ENCODE measurements around the gene CDK2AP2. TPM values are rescaled to one million over a fixed set of nuclear protein-coding genes. Genes with fewer than 3 reads are reported as not detected.

The CDK2AP2 gene
- total and polyA plus RNA-seq, 9 of the 15 experiments (the other 6 are each of a cell fraction or from before 2014, with no cell fraction given) = 4.4 to 47.4 (median 21.7) TPM

GRCh38 chr11:67463680-67464410, 44.1 kb downstream of the CDK2AP2 start (continued):
- TF ChIP-seq STAT6 (CRISPR knock-in tag; IDR thresholded peaks at IDR 0.05) = 0 out of 2 replicates have a peak, but pooled peaks have one; percentile 52
- peak; percentile 64 for TF ChIP-seq POLR2B (IDR thresholded peaks at IDR 0.05; ENCODE audit: low read depth, partially characterized antibody)
- TF ChIP-seq MECOM (CRISPR knock-in tag; IDR thresholded peaks at IDR 0.05) = 0 out of 2 replicates have a peak, but pooled peaks have one; percentile 68
- TF ChIP-seq CHCHD3 (CRISPR knock-in tag; IDR thresholded peaks at IDR 0.05) = no peak
- 0 out of 2 replicates have a peak, but pooled peaks have one; percentile 11 for TF ChIP-seq MYC (IDR thresholded peaks at IDR 0.05; ENCODE audit: low read depth, low read length)
- TF ChIP-seq MYC (CRISPR knock-in tag; IDR thresholded peaks at IDR 0.05; ENCODE audit: borderline replicate concordance, low read depth) = 0 out of 2 replicates have a peak, but pooled peaks have one; percentile 30
- no peak for TF ChIP-seq ZBTB7A (IDR thresholded peaks at IDR 0.05; ENCODE audit: borderline replicate concordance, control insufficient read depth, low read depth, low read length)
- no peak for TF ChIP-seq GABPA (tag; conservative IDR thresholded peaks at IDR 0.05; ENCODE audit: low read depth)
- no peak for TF ChIP-seq RAD51 (IDR thresholded peaks at IDR 0.05; ENCODE audit: borderline replicate concordance, low read depth)
- TF ChIP-seq TEAD4 (IDR thresholded peaks at IDR 0.05; ENCODE audit: low read length) = no peak
- TF ChIP-seq TEAD4 (CRISPR knock-in tag; IDR thresholded peaks at IDR 0.05; ENCODE audit: borderline replicate concordance) = no peak
- no peak for TF ChIP-seq MCM7 (IDR thresholded peaks at IDR 0.05)
- no peak for TF ChIP-seq ZNF274 (IDR thresholded peaks at IDR 0.05; ENCODE audit: borderline replicate concordance, low read depth, low read length)
- no peak for TF ChIP-seq NCOR1 (IDR thresholded peaks at IDR 0.05)
- no peak for TF ChIP-seq ZNF449 (CRISPR knock-in tag; IDR thresholded peaks at IDR 0.05)
- peak; percentile 79 for TF ChIP-seq ZBTB12 (CRISPR knock-in tag; IDR thresholded peaks at IDR 0.05)
- no peak for TF ChIP-seq BRF2 (IDR thresholded peaks at IDR 0.05; ENCODE audit: borderline replicate concordance, insufficient read depth, insufficient read length)
- no peak for TF ChIP-seq GTF2F1 (IDR thresholded peaks at IDR 0.05; ENCODE audit: low read depth, low read length)
- no peak for TF ChIP-seq DNMT1 (IDR thresholded peaks at IDR 0.05)
- TF ChIP-seq ELF4 (CRISPR knock-in tag; IDR thresholded peaks at IDR 0.05) = peak; percentile 72; the same call in 1 of the 2 replicates
- peak; percentile 96 for TF ChIP-seq CREB1 (IDR thresholded peaks at IDR 0.05)
- TF ChIP-seq CREB1 (CRISPR knock-in tag; IDR thresholded peaks at IDR 0.05) = peak; percentile 95
- peak; percentile 80 for TF ChIP-seq ZBTB17 (CRISPR knock-in tag; IDR thresholded peaks at IDR 0.05)
- peak; percentile 29; the same call in 1 of the 2 replicates for TF ChIP-seq E2F3 (CRISPR knock-in tag; IDR thresholded peaks at IDR 0.05)
